Pulmonary artery endothelial cell (primary cell): Measurements from ENCODE around the gene ZNF626. TPM values are rescaled to one million over a fixed set of nuclear protein-coding genes. Genes with fewer than 3 reads are reported as not detected.
"Not testable (repeated sequence)": the region's sequence is repeated elsewhere in the genome, so short reads cannot be mapped to it uniquely, and the experiment has no call there.

Experiments used
- DNase-seq: peaks from one replicate; pipeline ENCODE4 v3.0.0-alpha.2; 2011; ENCODE audit warnings: low read depth, low spot score
- total RNA-seq: library from RNA; depleted of rRNA; stranded (reverse); fragments of >200 nt; gene quantifications from 2 replicates; pipeline ENCODE4 v1.2.3, GENCODE V29; 2014

The ZNF626 gene
- 6.7 and 8.7 TPM in 2 replicates for total RNA-seq

- peak; percentile 90 for DNase-seq
Measured at GRCh38 chr19:20661150-20661819, at the start of gene ZNF626. Gene ZNF626, minus strand, starts transcription at chr19:20661571. Its CDS starts 125 bp downstream, at chr19:20661446.

- DNase-seq, result no peak
Measured at GRCh38 chr19:20669263-20669662, 7.9 kb upstream of the ZNF626 start.

- no peak for DNase-seq
Measured at GRCh38 chr19:20667281-20667680, 5.9 kb upstream of the ZNF626 start.

- DNase-seq, result no peak
Measured at GRCh38 chr19:20664901-20665781, 3.8 kb upstream of the ZNF626 start.

- DNase-seq, result not testable (repeated sequence)
Measured at GRCh38 chr19:20664475-20664874, 3.1 kb upstream of the ZNF626 start.

GRCh38 chr19:20662421-20663105, 1.2 kb upstream of the ZNF626 start:
- no peak for DNase-seq

- DNase-seq, result no peak
Measured at GRCh38 chr19:20660473-20661140, 764 bp downstream of the ZNF626 start.

- no peak for DNase-seq
Measured at GRCh38 chr19:20640545-20640944, 20.8 kb downstream of the ZNF626 start.

GRCh38 chr19:20640023-20640422, 21.3 kb downstream of the ZNF626 start:
- DNase-seq, result no peak

GRCh38 chr19:20624560-20624959, 36.8 kb downstream of the ZNF626 start:
- DNase-seq, result not testable (repeated sequence)

GRCh38 chr19:20616071-20616470, 45.3 kb downstream of the ZNF626 start:
- no peak for DNase-seq

GRCh38 chr19:20614971-20615370, 46.4 kb downstream of the ZNF626 start:
- not testable (repeated sequence) for DNase-seq

GRCh38 chr19:20612711-20613316, 48.6 kb downstream of the ZNF626 start:
- DNase-seq, result no peak

GRCh38 chr19:20611866-20612265, 49.5 kb downstream of the ZNF626 start:
- no peak for DNase-seq

- no peak for DNase-seq
Measured at GRCh38 chr19:20607943-20608342, 53.4 kb downstream of the ZNF626 start.

Other genes with a start within 250 kb of the ZNF626 start
- gene ZNF737, start 95.8 kb downstream of the ZNF626 start, total RNA-seq, result 5.6 and 7.0 TPM in 2 replicates
- 2.3 and 2.5 TPM in 2 replicates for gene ZNF66, start 114.7 kb upstream of the ZNF626 start, total RNA-seq